Keratinocyte (primary cell): ENCODE results near the gene C14orf93. TPM values are rescaled to one million over a fixed set of nuclear protein-coding genes. Genes with fewer than 3 reads are reported as not detected.

Experiments used
- DNase-seq: peaks from one replicate; pipeline ENCODE4 v3.0.0-alpha.2; 2011; ENCODE audit warnings: low read depth, missing footprints, low spot score
- FAIRE-seq: peaks from 2 replicates; lab custom pipeline; 2011; peaks lifted over from hg19 to GRCh38; lab: Jason Lieb, UNC
- H2AFZ ChIP-seq: 2 replicates; pipeline ENCODE4 v1.6.0; 2012; ENCODE audit warnings: low read length, control low read depth, inconsistent platforms; ENCODE audit not compliant: control insufficient read depth
- H3K27ac ChIP-seq: 2 replicates; pipeline ENCODE4 v1.5.1; 2011; ENCODE audit warnings: low read length; ENCODE audit not compliant: control insufficient read depth, insufficient read depth
- H3K27me3 ChIP-seq: 3 replicates; pipeline ENCODE4 v1.6.0; 2011; ENCODE audit warnings: low read length; ENCODE audit not compliant: control insufficient read depth, insufficient read depth; ENCODE audit errors: extremely low read depth
- H3K36me3 ChIP-seq, 2 experiments: 2 replicates in 1 of 2; 3 replicates in 1 of 2; pipeline ENCODE4 v1.5.1; 2011; ENCODE audit warnings: low read length in 2 of 2, mild to moderate bottlenecking in 1 of 2; ENCODE audit not compliant: control insufficient read depth in 2 of 2, insufficient read depth in 2 of 2; ENCODE audit errors: extremely low read depth in 1 of 2
- H3K4me1 ChIP-seq: 3 replicates; pipeline ENCODE4 v1.5.1; 2011; ENCODE audit warnings: low read length; ENCODE audit not compliant: control insufficient read depth, insufficient read depth; ENCODE audit errors: extremely low read depth
- H3K4me2 ChIP-seq: 3 replicates; pipeline ENCODE4 v1.6.0; 2011; ENCODE audit warnings: low read depth, low read length; ENCODE audit not compliant: control insufficient read depth, insufficient read depth; ENCODE audit errors: extremely low read depth
- H3K4me3 ChIP-seq, 3 experiments: fragments of 200-600 bp in 1 of 3; sonication (generic) in 1 of 3; 2 replicates in 2 of 3; 3 replicates in 1 of 3; pipeline ENCODE4 v1.5.1; 2011 to 2016; ENCODE audit warnings: low read length in 3 of 3, mild to moderate bottlenecking in 3 of 3, control low read depth in 2 of 3, inconsistent platforms in 1 of 3, low read depth in 1 of 3, mixed read lengths in 1 of 3, mixed run types in 1 of 3, moderate library complexity in 1 of 3; ENCODE audit not compliant: control insufficient read depth in 2 of 3, insufficient read depth in 2 of 3; ENCODE audit errors: extremely low read depth in 1 of 3
- H3K79me2 ChIP-seq: 2 replicates; pipeline ENCODE4 v1.6.0; 2012; ENCODE audit warnings: low read length; ENCODE audit not compliant: control insufficient read depth, insufficient read depth
- H3K9ac ChIP-seq: 3 replicates; pipeline ENCODE4 v1.6.0; 2011; ENCODE audit warnings: low read length; ENCODE audit not compliant: control insufficient read depth, insufficient read depth; ENCODE audit errors: extremely low read depth
- H3K9me1 ChIP-seq: 3 replicates; pipeline ENCODE4 v1.6.0; 2011; ENCODE audit warnings: low read length; ENCODE audit not compliant: control insufficient read depth, insufficient read depth; ENCODE audit errors: extremely low read depth
- H3K9me3 ChIP-seq: 2 replicates; pipeline ENCODE4 v1.5.1; 2012; ENCODE audit warnings: low read depth, low read length; ENCODE audit not compliant: control insufficient read depth
- H4K20me1 ChIP-seq: 3 replicates; pipeline ENCODE4 v1.6.0; 2011; ENCODE audit warnings: low read length; ENCODE audit not compliant: control insufficient read depth, insufficient read depth; ENCODE audit errors: extremely low read depth
- CTCF ChIP-seq, 3 experiments: IDR thresholded peaks in 1 of 3; conservative IDR thresholded peaks in 1 of 3; optimal IDR thresholded peaks in 1 of 3; 2 replicates in 2 of 3; 3 replicates in 1 of 3; pipeline versions ENCODE3 to v1.5.1; 2011; ENCODE audit warnings: low read length in 3 of 3, mild to moderate bottlenecking in 3 of 3, moderate library complexity in 2 of 3, control low read depth in 1 of 3, inconsistent platforms in 1 of 3; ENCODE audit not compliant: insufficient read depth in 2 of 3; ENCODE audit errors: extremely low read depth in 1 of 3
- EZH2 ChIP-seq: IDR thresholded peaks from one replicate; pipeline ENCODE4 v1.6.1; 2012; ENCODE audit warnings: inconsistent platforms, mild to moderate bottlenecking, low read length, moderate library complexity
- dilution Hi-C: fragments of 300-500 bp; cut with MboI; formaldehyde crosslinking; loops from one replicate; pipeline ENCODE4 v1.7.0; 2020; ENCODE audit warnings: low sequenced_read_pairs; ENCODE audit not compliant: extremely low pct_ligation_motif_present
- polyA plus RNA-seq, 5 experiments: library from polyadenylated mRNA; depleted of rRNA in 3 of 5; stranded (reverse) in 3 of 5; stranded (forward) in 1 of 5; unstranded in 1 of 5; fragments of >200 nt; gene quantifications; 1 replicate in 1 of 5; 2 replicates in 3 of 5; 3 replicates in 1 of 5; pipeline versions ENCODE4 v1.2.1 to v1.2.3, GENCODE V29; 2011 to 2012; ENCODE audit warnings: missing spikeins in 2 of 5, low read depth in 1 of 5, low replicate concordance in 1 of 5

Gene C14orf93
- polyA plus RNA-seq, 1 donor (not counting 4 experiments of a cell fraction or from before 2014, with no cell fraction given) = 7.7 TPM

GRCh38 chr14:22980672-22981089 lies 29.3 kb downstream of the C14orf93 start:
- peaks cover 14 to 40% of the 10 kb centered on the region in 2 experiments for H3K36me3 ChIP-seq
- H3K4me3 ChIP-seq = peak overlapping the region; percentile 80 to 99 (median 95)
- no peaks in the 10 kb centered on the region for H3K9me3 ChIP-seq
- no peaks in the 10 kb centered on the region for H3K27me3 ChIP-seq
- no peak for DNase-seq
- H3K9me1 ChIP-seq = no peaks in the 10 kb centered on the region
- H2AFZ ChIP-seq = no peak overlapping the region
- TF ChIP-seq EZH2 = no peak
- TF ChIP-seq CTCF (optimal IDR thresholded peaks at IDR 0.05 in 1 of 3, IDR thresholded peaks at IDR 0.05 in 1 of 3, conservative IDR thresholded peaks at IDR 0.05 in 1 of 3; ENCODE audit: extremely low read depth in 1 of 3, insufficient read depth in 2 of 3, low read length in 3 of 3) = no peak
- dilution Hi-C loops = no loop called here
- H4K20me1 ChIP-seq = no peaks in the 10 kb centered on the region
- no peak for FAIRE-seq
- H3K4me2 ChIP-seq = peak overlapping the region; percentile 96
- H3K4me1 ChIP-seq = peaks cover 35% of the 10 kb centered on the region
- H3K79me2 ChIP-seq = peaks cover 54% of the 10 kb centered on the region
- H3K27ac ChIP-seq = peak overlapping the region; percentile 95
- H3K9ac ChIP-seq = peak overlapping the region; percentile 92

GRCh38 chr14:22979748-22980392 lies 30.1 kb downstream of the C14orf93 start:
- Histone ChIP-seq H3K4me1 (peaks cover 41% of the 10 kb centered on the region), H3K36me3 (peaks cover 17 to 45% of the 10 kb centered on the region in 2 experiments), H3K79me2 (peaks cover 55% of the 10 kb centered on the region), H3K4me2 (peak overlapping the region; percentile 96), H3K27me3 (no peaks in the 10 kb centered on the region), H3K4me3 (peak overlapping the region; percentile 80 to 99 (median 95)), H4K20me1 (peaks cover under 1% of the 10 kb centered on the region), H3K9me1 (no peaks in the 10 kb centered on the region), H2AFZ (no peak overlapping the region), H3K27ac (peak overlapping the region; percentile 95), H3K9me3 (no peaks in the 10 kb centered on the region), H3K9ac (peak overlapping the region; percentile 92)
- no peak for TF ChIP-seq CTCF (optimal IDR thresholded peaks at IDR 0.05 in 1 of 3, IDR thresholded peaks at IDR 0.05 in 1 of 3, conservative IDR thresholded peaks at IDR 0.05 in 1 of 3; ENCODE audit: extremely low read depth in 1 of 3, insufficient read depth in 2 of 3, low read length in 3 of 3)
- no peak for TF ChIP-seq EZH2
- DNase-seq (no peak), FAIRE-seq (peak; percentile 46)
- dilution Hi-C loops = no loop called here
